HG03064 (cell line): ENCODE measurements around the gene L3HYPDH.

ENCODE experiments used
- ATAC-seq: cut with Tn5 transposase; IDR thresholded peaks from one replicate; pipeline ENCODE4 v1.9.1; 2021; ENCODE audit warnings: low read depth; ENCODE audit not compliant: unreplicated experiment

Gene L3HYPDH

DNA sequence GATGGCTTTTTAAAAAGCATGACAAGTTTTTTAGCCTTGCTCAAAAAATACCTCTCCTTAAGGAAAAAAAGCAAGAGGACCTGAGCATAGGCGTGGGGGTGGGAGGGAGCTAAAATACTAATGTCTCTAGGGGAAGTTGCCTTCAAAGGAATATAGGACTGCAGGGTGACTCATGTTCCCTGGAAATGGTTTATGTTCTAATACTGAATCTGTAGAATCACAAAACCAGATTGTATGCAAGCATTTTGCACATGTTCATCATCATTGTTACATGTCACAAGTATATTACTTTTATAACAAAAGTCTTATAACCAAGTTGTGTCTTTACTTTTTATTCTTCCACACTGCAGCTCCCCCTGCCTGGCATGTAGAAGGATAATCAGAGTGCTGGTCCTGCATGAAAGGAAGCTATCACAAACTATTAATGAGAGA is 55.6 kb downstream of the L3HYPDH start:
- ATAC-seq: no peak

DNA sequence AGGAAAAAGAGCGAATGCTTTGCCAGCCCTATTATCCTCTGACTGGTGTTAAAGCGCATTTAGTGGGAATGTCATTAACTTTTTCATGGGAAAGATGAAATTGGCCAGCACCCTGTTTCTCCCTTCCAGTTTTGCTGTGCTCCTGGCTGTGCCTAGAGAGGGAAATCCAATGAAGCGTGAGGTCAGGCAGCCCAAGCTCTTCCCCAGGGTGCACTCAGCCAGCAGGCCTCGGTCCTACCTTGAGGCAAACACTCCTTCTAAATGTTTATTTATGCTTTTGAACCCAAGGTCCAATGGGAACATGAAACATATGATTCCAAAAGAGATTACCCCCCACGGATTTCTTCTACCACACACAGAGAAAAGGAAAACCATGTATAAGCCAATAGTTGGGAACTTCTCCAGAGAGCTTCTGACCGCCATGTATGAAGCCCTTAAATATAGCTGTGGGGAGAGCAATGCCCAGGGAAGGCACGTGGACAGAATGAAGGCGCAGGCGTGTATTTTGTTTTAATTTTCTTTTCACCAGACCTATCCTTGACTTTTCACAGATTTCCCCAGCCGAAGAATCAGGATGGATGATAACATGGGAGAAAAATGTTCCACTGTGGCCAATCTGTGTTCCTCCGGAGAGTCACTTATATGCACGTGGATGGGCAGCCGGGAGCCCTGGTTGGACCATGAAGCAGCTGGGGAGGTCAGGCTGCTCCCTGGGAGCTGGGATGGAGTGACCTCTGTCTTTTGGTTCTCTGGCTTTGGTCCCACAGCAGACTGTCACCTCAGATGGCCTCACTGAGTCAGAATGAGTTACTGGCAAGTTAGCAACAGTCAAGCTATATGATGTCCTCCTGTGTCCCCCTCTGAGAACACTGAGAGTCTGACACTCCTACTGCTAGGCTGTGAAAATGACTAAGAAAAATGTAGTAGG is 56.3 kb downstream of the L3HYPDH start:
- no peak for ATAC-seq

DNA sequence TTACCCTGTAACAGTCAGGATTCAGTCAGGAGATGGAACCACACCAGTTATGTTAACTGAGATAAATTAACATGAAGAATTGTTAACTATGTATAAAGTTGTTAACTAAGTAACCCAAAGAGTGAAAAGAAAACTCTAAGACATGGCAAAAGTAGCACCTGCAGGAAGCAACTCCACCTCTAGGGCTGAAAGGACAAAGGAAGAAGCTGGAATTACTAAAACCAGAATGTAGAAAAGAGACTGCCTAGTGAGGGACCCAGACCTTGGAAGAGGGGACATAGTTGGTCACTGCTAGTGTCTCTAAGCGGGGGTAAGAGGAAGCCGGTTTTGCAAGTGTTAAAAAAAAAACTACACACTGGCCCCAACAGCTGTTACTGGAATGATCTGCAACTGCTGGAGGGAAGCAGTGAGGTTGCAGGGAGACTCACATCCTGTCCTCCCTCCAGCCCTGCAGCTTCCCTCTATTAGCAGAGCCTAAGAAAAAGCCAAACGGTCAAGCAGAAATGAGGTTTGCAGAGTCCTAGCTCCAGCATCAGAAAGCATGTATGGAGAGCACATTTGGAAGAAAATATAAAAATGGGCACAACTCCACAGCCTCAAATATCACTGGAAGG is 58.8 kb downstream of the L3HYPDH start:
- no peak for ATAC-seq

DNA sequence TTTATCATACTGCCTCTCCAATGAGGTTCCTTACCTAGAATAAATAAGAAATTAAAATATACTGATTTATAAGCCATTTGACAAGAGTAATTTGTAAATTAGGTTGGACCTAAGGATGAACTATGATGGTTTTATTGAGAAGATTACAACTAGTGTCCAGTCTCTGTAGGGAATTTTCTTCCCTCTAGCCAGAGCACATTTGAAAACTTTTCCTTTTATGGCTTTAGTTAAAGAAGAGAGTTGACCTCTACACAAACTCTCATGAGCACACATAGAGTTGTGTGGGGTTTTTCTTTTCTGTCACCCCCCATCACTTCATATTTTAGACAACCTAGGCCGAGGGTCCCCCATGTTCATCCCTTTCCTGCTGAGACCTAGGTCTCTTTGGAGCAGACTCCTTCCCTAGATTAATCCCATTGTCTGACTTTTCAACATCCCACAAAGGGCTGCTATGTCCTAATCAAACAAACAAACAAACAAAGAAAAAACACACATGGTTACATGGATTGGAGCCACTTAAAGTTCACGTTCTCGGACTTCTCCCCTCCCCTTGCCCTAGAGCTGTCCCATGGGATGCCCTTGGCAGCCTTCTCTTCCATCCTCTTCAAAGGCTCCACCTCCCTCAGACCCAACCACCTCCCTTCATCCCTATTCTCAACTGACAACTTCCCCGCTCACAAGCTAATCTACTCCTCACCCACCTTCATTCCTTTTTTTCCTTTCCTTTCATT is 59.7 kb downstream of the L3HYPDH start:
- ATAC-seq: no peak
